Mucosa of descending colon (tissue), 3 donors: ENCODE measurements around the gene SHLD2. TPM values are rescaled to one million over a fixed set of nuclear protein-coding genes. Genes with fewer than 3 reads are reported as not detected.
"Not testable (repeated sequence)": the region's sequence is repeated elsewhere in the genome, so short reads cannot be mapped to it uniquely, and the experiment has no call there.

Experiments used
- ATAC-seq: fragments of 200-7000 bp; cut with Tn5 transposase; one replicate; pipeline ENCODE4 v1.9.1; 2020; ENCODE audit warnings: mild to moderate bottlenecking, moderate library complexity
- DNase-seq, 3 donors: peaks; one replicate each; pipeline ENCODE4 v3.0.0-alpha.2; 2020
- H3K36me3 ChIP-seq: fragments of 200-600 bp; one replicate; pipeline ENCODE4 v1.8.0; 2021; ENCODE audit warnings: low read depth, mild to moderate bottlenecking
- H3K4me1 ChIP-seq: fragments of 200-600 bp; one replicate; pipeline ENCODE4 v1.8.0; 2021; ENCODE audit warnings: low read depth, mild to moderate bottlenecking
- H3K4me3 ChIP-seq: fragments of 200-600 bp; one replicate; pipeline ENCODE4 v1.8.0; 2021; ENCODE audit warnings: mild to moderate bottlenecking
- H3K9me3 ChIP-seq: fragments of 200-600 bp; one replicate; pipeline ENCODE4 v1.8.0; 2021; ENCODE audit warnings: mild to moderate bottlenecking
- intact Hi-C, 2 donors: fragments of 100-400 bp; cut with DNase I in 1 of 2; cut with micrococcal nuclease in 1 of 2; formaldehyde crosslinking; loops; one replicate each; pipeline versions ENCODE4 v1.11.0 to v1.11.1; 2022; cut with DNase I, micrococcal nuclease
- total RNA-seq, 3 donors: library from RNA; stranded (reverse); fragmentation: NEBNext Ultra II Directional in 2 of 3; extraction: Animal tissue kit (Norgen Biotek cat#: 25700) in 2 of 3; gene quantifications; one replicate each; pipeline versions ENCODE4 v1.2.1 to v1.2.4, GENCODE V29; 2021 to 2023
- donor health status: DM: no; HTN: no; CAD: no; lungs with moderate emphysema.
- donor health status: DM: no; HTN: no; CAD: no.
- donor health status: DM: no; HTN: yes; CAD: no.

SHLD2 gene
- total RNA-seq, 3 donors from 2014 or later: 28.0 to 32.2 (median 28.7) TPM

DNA sequence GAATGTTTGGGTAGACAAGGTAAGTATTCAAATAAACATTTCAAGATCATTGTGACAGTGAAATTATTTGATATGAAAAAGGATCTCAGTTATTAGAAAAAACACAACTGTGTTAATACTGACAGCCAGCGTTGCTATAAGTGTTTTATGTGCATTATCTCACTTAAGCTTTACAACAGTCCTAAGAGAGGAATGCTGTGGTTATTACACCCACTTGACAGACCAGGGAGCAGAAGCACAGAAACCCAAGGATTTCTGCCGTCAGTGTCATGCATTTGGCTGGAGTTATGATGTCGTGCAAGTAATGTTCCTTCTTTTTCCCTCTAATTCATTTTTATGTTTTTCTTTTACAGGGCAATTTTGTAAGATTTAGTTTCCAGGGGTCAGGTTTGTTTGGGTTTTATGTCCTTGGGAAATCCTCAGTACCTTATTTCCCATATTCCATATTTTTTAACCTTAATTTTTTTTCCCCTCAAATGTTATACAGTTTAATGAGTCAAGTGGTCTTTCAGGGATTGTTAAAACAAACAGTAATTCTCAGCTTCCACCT, 32.7 kb downstream of the SHLD2 start:
- H3K4me3 ChIP-seq, intact Hi-C loops, H3K9me3 ChIP-seq, DNase-seq, H3K4me1 ChIP-seq, H3K36me3 ChIP-seq: not testable (repeated sequence)
- ATAC-seq: peak; percentile 54

- H3K4me1 ChIP-seq, H3K9me3 ChIP-seq, ATAC-seq, H3K36me3 ChIP-seq, H3K4me3 ChIP-seq, intact Hi-C loops: not testable (repeated sequence)
- peak in 1 of 3 donors; percentile 17 for DNase-seq
Observed at GRCh38 chr10:87132176-87132575, 37.2 kb downstream of the SHLD2 start.

DNA sequence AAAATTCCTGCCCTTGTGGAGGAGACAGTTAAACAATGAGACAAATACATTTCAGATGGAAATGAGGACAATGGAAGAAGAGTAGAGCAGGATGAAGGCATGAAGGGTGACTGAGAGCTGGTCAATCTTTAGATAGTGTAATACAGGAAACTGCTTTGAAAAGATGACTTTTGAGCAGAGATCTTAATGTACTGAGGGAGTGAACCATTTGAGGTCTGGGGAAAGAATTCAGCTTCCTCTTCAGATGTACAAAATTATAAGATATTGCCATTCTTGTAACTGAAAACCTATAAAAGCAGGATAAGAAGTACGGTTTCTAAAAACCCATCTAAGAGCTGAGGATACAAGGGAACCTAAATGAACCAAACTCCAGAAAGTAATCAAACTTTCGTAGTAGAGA, 38.9 kb downstream of the SHLD2 start:
- H3K36me3 ChIP-seq, H3K4me1 ChIP-seq, intact Hi-C loops, H3K9me3 ChIP-seq, ATAC-seq, DNase-seq, H3K4me3 ChIP-seq: not testable (repeated sequence)

DNA sequence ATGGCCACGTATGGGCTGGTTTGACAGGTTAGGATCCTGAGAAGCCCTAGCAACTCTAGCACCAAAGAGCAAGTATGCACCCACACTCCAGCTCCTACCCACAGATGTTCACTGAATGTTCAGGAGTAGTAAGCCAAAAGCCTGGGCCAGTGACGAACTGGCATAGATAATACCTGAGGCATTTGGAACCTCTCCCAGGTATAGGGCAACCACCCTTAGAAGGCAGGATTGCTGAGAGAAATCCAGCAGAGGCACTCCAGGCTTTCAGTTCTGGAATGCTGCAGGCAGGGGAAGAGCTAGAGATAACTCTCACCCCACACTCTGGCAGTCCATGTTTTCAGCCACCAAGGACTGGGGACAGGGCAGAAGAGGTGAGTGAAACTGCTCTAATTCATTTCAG, 39.4 kb downstream of the SHLD2 start:
- H3K4me3 ChIP-seq, H3K36me3 ChIP-seq, intact Hi-C loops, H3K4me1 ChIP-seq, H3K9me3 ChIP-seq, ATAC-seq, DNase-seq: not testable (repeated sequence)

DNA sequence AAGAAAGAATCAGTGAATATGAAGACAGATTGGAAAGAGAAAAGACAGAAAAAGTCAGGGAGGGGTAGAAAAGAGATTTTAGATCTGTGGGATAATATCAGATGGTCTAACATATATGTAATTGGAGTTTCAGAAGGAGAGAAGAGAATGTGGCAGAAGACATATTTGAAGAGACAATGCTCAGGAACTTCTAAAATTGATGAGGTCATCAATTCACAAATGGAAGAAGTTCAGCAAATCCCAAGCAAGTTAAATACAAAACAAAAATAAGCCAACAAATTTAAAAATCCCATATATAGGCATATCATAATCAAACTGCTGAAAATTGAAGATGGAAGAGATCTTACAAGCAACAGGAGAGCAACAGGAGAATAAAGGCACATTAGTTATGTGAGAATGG, 42.5 kb downstream of the SHLD2 start:
- H3K4me3 ChIP-seq, H3K9me3 ChIP-seq, DNase-seq, ATAC-seq, H3K36me3 ChIP-seq, H3K4me1 ChIP-seq, intact Hi-C loops: not testable (repeated sequence)

DNA sequence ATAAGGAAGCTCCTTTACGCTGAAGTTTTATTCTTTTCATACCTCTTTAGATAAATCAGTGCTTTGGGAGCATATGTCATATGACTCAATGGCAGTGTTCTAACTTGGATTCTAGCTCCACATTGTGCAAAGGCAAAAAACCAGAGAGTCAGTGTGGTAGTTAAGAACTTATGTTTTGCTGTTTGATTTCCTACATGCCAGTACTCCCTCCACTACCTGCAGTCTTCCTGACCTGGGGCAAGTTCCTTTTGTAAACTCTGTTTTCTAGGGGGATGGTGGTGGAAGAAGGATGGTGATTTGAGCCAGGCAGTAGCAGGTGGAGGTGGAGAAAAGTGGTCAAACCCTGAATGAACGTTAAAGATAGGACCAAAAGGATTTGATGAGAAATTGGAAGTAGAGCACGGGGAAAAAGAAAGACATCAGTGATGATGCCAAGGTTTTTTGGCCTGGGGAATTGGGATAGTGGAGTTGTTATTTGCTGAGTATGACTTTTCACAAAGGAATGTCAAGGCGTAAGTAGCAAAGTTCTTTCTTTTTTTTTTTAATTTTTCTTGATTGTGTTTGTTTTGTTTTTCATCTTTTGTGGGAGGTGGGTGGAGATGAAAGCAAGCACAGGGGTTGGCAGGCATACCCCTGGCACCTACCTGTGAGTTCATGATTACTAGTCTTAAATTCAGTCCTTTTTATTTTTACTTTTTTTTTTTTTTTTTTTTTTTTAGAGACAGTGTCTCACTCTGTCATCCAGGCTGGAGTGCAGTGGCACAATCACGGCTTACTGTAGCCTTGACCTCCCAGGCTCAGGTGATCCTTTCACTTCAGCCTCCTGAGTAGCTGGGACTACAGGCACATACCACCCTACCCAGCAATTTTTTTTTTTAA, 47.5 kb downstream of the SHLD2 start:
- H3K4me1 ChIP-seq, H3K36me3 ChIP-seq, H3K9me3 ChIP-seq, DNase-seq, ATAC-seq, intact Hi-C loops, H3K4me3 ChIP-seq: not testable (repeated sequence)

DNA sequence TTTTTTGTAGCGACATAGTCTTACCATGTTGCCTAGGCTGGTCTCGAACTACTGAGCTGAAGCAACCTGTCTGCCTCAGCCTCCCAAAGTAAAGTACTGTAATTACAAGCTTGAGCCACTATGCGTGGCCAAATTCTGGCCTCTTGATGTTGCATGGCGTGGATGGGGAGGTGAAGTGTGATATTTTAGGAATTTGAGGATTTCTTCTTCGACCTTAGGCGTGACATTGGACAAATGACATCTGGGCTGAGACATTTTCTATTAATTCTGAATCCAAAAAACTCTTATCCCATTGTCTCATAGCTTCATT, 48.1 kb downstream of the SHLD2 start:
- H3K4me1 ChIP-seq, H3K4me3 ChIP-seq, ATAC-seq, intact Hi-C loops, DNase-seq, H3K36me3 ChIP-seq, H3K9me3 ChIP-seq: not testable (repeated sequence)

DNA sequence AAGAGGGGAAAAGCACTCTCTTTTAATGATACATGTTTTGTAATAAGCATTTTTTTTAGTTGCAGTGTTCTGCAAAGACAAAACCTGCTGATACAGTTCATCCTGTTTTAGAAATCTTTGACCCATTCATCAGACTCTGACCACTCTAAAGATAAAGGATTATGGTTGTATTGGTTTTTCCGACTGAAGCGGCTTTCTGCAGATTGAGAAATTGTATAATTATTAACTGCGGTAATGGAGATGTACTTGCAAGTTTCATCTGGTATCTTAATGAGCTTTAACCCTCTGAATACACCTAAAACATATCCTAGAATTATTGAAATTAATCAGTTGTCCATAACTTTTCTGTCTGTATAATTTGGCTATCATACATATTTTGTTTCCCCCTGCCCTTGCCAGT, 50.6 kb downstream of the SHLD2 start:
- H3K4me3 ChIP-seq, ATAC-seq, H3K4me1 ChIP-seq, H3K9me3 ChIP-seq, intact Hi-C loops, H3K36me3 ChIP-seq, DNase-seq: not testable (repeated sequence)

DNA sequence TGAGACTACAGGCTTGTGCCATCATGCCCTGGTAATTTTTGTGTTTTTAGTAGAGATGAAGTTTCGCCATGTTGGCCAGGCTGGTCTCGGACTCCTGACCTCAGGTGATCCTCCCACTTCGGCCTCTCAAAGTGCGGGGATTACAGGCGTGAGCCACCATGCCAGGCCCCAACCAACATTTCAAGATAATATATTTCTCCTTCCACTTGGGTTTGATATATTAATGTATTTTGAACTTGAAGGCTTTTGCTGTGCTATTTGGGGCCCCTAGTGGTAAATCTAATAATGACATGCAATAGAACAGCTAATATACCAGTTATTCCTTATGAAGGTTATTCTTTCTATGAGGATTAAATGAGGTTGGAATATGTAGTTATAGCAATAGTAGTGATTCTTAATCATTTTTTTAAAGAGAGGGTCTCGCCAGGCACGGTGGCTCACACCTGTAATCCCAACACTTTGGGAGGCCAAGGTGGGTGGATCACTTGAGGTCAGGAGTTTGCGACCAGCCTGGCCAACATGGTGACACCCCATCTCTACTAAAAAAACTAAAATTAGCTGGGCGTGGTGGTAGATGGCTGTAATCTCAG, 54.1 kb downstream of the SHLD2 start:
- intact Hi-C loops, DNase-seq, H3K36me3 ChIP-seq, H3K4me3 ChIP-seq, H3K4me1 ChIP-seq, H3K9me3 ChIP-seq: not testable (repeated sequence)
- peak; percentile 52 for ATAC-seq

GRCh38 chr10:87151516-87151915, 56.5 kb downstream of the SHLD2 start:
- DNase-seq, H3K9me3 ChIP-seq, H3K4me3 ChIP-seq, H3K36me3 ChIP-seq, H3K4me1 ChIP-seq, intact Hi-C loops, ATAC-seq: not testable (repeated sequence)

DNA sequence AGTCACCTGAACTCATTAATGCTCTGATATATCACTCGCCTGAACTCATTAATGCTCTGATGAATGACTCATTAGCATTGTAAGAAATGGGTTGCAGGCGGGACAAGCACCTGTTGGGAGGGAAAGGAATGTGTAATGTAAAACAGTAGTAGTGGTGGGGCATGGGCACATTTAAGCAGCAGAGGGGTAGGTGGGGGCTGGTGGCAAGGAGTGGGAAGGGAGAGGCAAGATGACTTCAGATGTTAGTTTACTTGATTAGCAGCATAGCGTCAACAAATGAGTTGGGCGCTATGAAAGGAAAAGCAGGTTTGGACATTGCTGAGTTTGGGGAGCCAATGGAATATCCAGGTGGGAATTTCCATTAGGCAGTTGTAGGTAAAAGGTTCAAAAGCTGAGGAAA, 61.8 kb downstream of the SHLD2 start:
- H3K9me3 ChIP-seq, H3K4me1 ChIP-seq, DNase-seq, H3K4me3 ChIP-seq, H3K36me3 ChIP-seq, intact Hi-C loops, ATAC-seq: not testable (repeated sequence)

GRCh38 chr10:87157821-87158220, 62.8 kb downstream of the SHLD2 start:
- ATAC-seq, intact Hi-C loops, H3K36me3 ChIP-seq, DNase-seq, H3K9me3 ChIP-seq, H3K4me1 ChIP-seq, H3K4me3 ChIP-seq: not testable (repeated sequence)

DNA sequence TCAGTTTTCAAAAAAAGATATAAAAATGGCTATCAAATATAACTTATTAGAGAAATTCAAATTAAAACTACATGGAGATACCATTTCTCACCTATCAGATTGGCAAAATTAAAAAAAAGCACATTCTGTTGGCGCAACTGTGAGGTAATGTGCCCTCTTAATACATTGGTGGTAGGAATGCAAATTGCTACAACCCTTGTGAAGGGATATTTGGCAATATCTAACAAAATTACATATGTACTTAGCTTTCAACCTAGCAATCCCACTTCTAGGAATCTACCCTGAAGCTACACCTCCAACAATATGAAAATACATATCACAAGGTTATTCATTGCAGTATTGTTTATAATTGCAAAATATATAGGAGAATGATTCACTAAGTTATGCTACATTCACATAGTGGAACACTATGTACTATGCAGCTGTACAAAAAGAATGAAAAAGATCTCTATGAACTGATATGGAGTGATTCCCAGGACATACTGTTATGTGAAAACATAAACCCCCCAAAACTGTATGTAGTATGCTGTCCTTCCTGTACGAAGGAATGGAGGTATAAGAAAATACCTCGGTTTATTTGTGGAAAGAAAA, 67.8 kb downstream of the SHLD2 start:
- H3K4me1 ChIP-seq, DNase-seq, intact Hi-C loops, ATAC-seq, H3K36me3 ChIP-seq, H3K9me3 ChIP-seq, H3K4me3 ChIP-seq: not testable (repeated sequence)

GRCh38 chr10:87163414-87163813, 68.4 kb downstream of the SHLD2 start:
- H3K4me1 ChIP-seq, H3K9me3 ChIP-seq, H3K4me3 ChIP-seq, intact Hi-C loops, H3K36me3 ChIP-seq, DNase-seq: not testable (repeated sequence)
- ATAC-seq: peak; percentile 45
